SU-DHL-6 (cell line): ENCODE results near the gene PHACTR3.

ENCODE experiments used
- EZH2phosphoT487 ChIP-seq: fragments of 200-600 bp; sonication (generic), shearing (Covaris generic); conservative IDR thresholded peaks from 2 replicates; pipeline ENCODE4 v1.6.1; 2018; ENCODE audit warnings: mild to moderate bottlenecking, antibody characterized with exemption, low read length, moderate library complexity, mixed read lengths
- TF ChIP-seq, protein P1 (sequence below): fragments of 200-600 bp; sonication (generic); IDR thresholded peaks from one replicate; pipeline ENCODE4 v1.5.1; 2017; ENCODE audit warnings: antibody characterized with exemption, mild to moderate bottlenecking, low read length, moderate library complexity; ENCODE audit not compliant: insufficient read depth, poor library complexity, severe bottlenecking

DNA sequence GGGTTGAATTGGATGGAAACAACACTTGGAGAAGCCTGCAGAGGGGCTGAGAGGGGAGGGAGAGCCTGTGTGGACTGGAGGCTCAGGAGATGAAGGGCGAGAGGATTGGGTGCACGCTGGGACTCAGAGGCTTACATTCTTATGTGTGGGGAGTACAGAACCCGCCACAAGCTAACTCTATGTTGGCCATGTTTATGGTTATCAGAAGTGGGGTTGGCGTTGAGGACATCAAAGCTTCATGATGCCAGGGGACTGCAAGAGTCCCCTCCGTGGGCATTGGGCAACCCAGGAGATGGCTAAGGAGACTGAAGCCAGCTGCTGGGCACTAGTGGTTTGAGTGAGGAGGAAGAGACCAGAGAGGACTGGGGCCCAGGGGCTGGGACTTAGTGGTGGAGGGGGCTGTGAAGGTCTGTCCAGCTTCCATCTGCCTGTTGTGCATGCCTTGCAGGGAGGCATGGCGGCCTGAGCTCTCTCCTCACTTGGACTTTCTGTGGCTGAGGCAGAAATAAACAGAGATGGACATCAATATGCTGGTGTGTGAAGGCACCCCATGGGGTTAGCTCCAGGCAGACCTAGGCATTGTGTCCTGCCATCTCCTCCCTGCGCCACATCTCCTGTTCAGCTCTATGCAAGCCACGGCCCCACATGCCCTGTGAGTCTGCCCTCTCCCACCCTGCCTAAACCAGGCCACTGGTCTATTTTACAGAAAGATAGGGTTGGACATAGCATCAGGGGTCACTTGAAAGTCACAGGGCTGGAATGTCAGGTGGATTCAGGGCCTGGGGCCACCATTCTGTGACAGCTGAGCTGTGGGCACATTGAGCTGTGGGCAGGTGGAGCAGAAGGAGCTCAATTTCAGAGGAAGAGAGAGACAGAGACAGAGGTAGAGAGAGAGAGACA lies 61.6 kb downstream of the PHACTR3 start:
- TF ChIP-seq, protein P1, sequence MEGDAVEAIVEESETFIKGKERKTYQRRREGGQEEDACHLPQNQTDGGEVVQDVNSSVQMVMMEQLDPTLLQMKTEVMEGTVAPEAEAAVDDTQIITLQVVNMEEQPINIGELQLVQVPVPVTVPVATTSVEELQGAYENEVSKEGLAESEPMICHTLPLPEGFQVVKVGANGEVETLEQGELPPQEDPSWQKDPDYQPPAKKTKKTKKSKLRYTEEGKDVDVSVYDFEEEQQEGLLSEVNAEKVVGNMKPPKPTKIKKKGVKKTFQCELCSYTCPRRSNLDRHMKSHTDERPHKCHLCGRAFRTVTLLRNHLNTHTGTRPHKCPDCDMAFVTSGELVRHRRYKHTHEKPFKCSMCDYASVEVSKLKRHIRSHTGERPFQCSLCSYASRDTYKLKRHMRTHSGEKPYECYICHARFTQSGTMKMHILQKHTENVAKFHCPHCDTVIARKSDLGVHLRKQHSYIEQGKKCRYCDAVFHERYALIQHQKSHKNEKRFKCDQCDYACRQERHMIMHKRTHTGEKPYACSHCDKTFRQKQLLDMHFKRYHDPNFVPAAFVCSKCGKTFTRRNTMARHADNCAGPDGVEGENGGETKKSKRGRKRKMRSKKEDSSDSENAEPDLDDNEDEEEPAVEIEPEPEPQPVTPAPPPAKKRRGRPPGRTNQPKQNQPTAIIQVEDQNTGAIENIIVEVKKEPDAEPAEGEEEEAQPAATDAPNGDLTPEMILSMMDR, result no peak
- no peak for TF ChIP-seq EZH2phosphoT487
